CD4-positive, alpha-beta memory T cell (primary cell): ENCODE data around the gene TBC1D4. TPM values are rescaled to one million over a fixed set of nuclear protein-coding genes. Genes with fewer than 3 reads are reported as not detected.
"Not testable (repeated sequence)": the region's sequence is repeated elsewhere in the genome, so short reads cannot be mapped to it uniquely, and the experiment has no call there.

Experiments used
- CTCF ChIA-PET: fragments of 350-600 bp; sonication (Branson Sonifier 250); formaldehyde crosslinking; loops from one replicate; lab custom pipeline; 2021; ENCODE audit warnings: inconsistent platforms; ENCODE audit not compliant: partially characterized antibody; lab: Charles Lee
- POLR2A ChIA-PET: fragments of 350-600 bp; sonication (Branson Sonifier 250); formaldehyde crosslinking; loops from one replicate; lab custom pipeline; 2021; ENCODE audit not compliant: partially characterized antibody; lab: Charles Lee
- DNase-seq, 5 donors: peaks; one replicate each; pipeline versions ENCODE4 v3.0.0 to v3.0.0-alpha.2; 2020 to 2022; ENCODE audit warnings: mixed read lengths in 1 of 5
- H3K27ac ChIP-seq: one replicate; pipeline ENCODE4 v1.7.0; 2013; ENCODE audit warnings: low read depth, low read length
- H3K27me3 ChIP-seq: 2 replicates; pipeline ENCODE4 v1.7.0; 2013; ENCODE audit warnings: mild to moderate bottlenecking, low read length, moderate library complexity; ENCODE audit not compliant: insufficient read depth
- H3K36me3 ChIP-seq: 2 replicates; pipeline ENCODE4 v1.7.0; 2013; ENCODE audit warnings: mild to moderate bottlenecking, low read length, moderate library complexity; ENCODE audit not compliant: insufficient read depth
- H3K4me1 ChIP-seq: 2 replicates; pipeline ENCODE4 v1.7.0; 2013; ENCODE audit warnings: mild to moderate bottlenecking, low read length, moderate library complexity; ENCODE audit not compliant: insufficient read depth
- H3K4me3 ChIP-seq, 2 donors: one replicate each; pipeline ENCODE4 v1.7.0; 2013; ENCODE audit warnings: low read length in 2 of 2, mild to moderate bottlenecking in 1 of 2
- H3K9me3 ChIP-seq, 2 donors: one replicate each; pipeline ENCODE4 v1.7.0; 2013; ENCODE audit warnings: low read length in 2 of 2, control low read depth in 1 of 2; ENCODE audit not compliant: control insufficient read depth in 1 of 2
- H3K27ac Mint-ChIP-seq, 7 donors: one replicate each; pipeline ENCODE4 v1.8.0; 2020 to 2021; ENCODE audit warnings: mixed read lengths in 7 of 7, mild to moderate bottlenecking in 6 of 7, inconsistent platforms in 3 of 7, moderate library complexity in 3 of 7
- H3K27me3 Mint-ChIP-seq, 2 donors: one replicate each; pipeline ENCODE4 v1.8.0; 2020 to 2021; ENCODE audit warnings: mixed read lengths in 2 of 2
- H3K36me3 Mint-ChIP-seq, 2 donors: one replicate each; pipeline ENCODE4 v1.8.0; 2020 to 2021; ENCODE audit warnings: mixed read lengths in 2 of 2, inconsistent platforms in 1 of 2, mild to moderate bottlenecking in 1 of 2
- H3K4me1 Mint-ChIP-seq, 4 donors: one replicate each; pipeline ENCODE4 v1.8.0; 2020 to 2021; ENCODE audit warnings: mixed read lengths in 4 of 4, mild to moderate bottlenecking in 1 of 4
- H3K4me3 Mint-ChIP-seq, 8 donors: one replicate each; pipeline ENCODE4 v1.8.0; 2020 to 2021; ENCODE audit warnings: mixed read lengths in 8 of 8, mild to moderate bottlenecking in 7 of 8, moderate library complexity in 6 of 8, inconsistent platforms in 3 of 8
- H3K9me3 Mint-ChIP-seq, 8 donors: one replicate each; pipeline ENCODE4 v1.8.0; 2020 to 2021; ENCODE audit warnings: mixed read lengths in 8 of 8, mild to moderate bottlenecking in 5 of 8, inconsistent platforms in 3 of 8, moderate library complexity in 1 of 8
- intact Hi-C: fragments of 100-400 bp; cut with micrococcal nuclease; formaldehyde crosslinking; loops from one replicate; pipeline ENCODE4 v1.15.1; 2023
- polyA plus RNA-seq, 2 donors: library from polyadenylated mRNA; unstranded; fragments of 300-500 nt; fragmentation: Illumina TruSeq; gene quantifications; one replicate each; pipeline ENCODE4 v1.2.3, GENCODE V29; 2021
- total RNA-seq, 2 experiments: library from RNA; stranded (reverse); gene quantifications; one replicate each; pipeline ENCODE4 v1.2.3, GENCODE V29; 2021

The TBC1D4 gene
- total and polyA plus RNA-seq, 4 experiments from 2014 or later: 9.5 to 67.2 (median 45.4) TPM

DNA sequence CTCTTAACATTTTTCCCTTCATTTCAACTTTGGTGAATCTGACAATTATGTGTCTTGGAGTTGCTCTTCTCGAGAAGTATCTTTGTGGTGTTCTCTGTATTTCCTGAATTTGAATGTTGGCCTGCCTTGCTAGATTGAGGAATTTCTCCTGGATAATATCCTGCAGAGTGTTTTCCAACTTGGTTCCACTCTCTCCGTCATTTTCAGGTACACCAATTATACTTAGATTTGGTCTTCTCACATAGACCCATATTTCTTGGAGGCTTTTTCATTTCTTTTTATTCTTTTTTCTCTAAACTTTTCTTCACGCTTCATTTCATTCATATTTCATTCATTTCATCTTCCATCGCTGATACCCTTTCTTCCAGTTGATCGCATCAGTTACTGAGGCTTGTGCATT is 236.4 kb downstream of the TBC1D4 start:
- H3K36me3 ChIP-seq, DNase-seq, H3K27ac Mint-ChIP-seq, H3K9me3 ChIP-seq, H3K4me1 ChIP-seq, H3K4me3 Mint-ChIP-seq, H3K4me1 Mint-ChIP-seq, H3K36me3 Mint-ChIP-seq, H3K27ac ChIP-seq, intact Hi-C loops, CTCF ChIA-PET, POLR2A ChIA-PET, H3K27me3 ChIP-seq, H3K4me3 ChIP-seq: not testable (repeated sequence)
- Mint-ChIP-seq H3K9me3 (peaks cover 3 to 19% (median 12%) of the 10 kb centered on the region in 8 donors), H3K27me3 (peaks cover under 1 to 12% of the 10 kb centered on the region in 2 donors)

GRCh38 chr13:75240240-75240639 is 241.7 kb downstream of the TBC1D4 start:
- H3K4me1 ChIP-seq, H3K36me3 Mint-ChIP-seq, POLR2A ChIA-PET, DNase-seq, H3K4me1 Mint-ChIP-seq, H3K27ac Mint-ChIP-seq, H3K27me3 ChIP-seq, CTCF ChIA-PET, H3K9me3 ChIP-seq, intact Hi-C loops, H3K4me3 ChIP-seq, H3K4me3 Mint-ChIP-seq, H3K36me3 ChIP-seq, H3K27ac ChIP-seq: not testable (repeated sequence)
- Mint-ChIP-seq H3K9me3 (peaks cover 0 to 34% (median 21%) of the 10 kb centered on the region in 8 donors), H3K27me3 (peaks cover 2 to 12% of the 10 kb centered on the region in 2 donors)

- H3K9me3 Mint-ChIP-seq: peaks cover 0 to 40% (median 18%) of the 10 kb centered on the region in 8 donors
- no peaks in the 10 kb centered on the region for H3K9me3 ChIP-seq
- H3K27ac Mint-ChIP-seq: no peak overlapping the region
- intact Hi-C loops: no loop called here
- ChIA-PET CTCF (interaction anchor here (1.4 kb wide), 1 partner anchor 17 kb away, joined by 5 read pairs; no protein-coding TSS in a partner anchor), POLR2A (no interaction called here)
- no peak overlapping the region for H3K4me3 ChIP-seq
- H3K27ac ChIP-seq: no peak overlapping the region
- no peaks in the 10 kb centered on the region for H3K36me3 ChIP-seq
- H3K36me3 Mint-ChIP-seq: peaks cover 0 to 4% of the 10 kb centered on the region in 2 donors
- H3K27me3 Mint-ChIP-seq: peaks cover 0 to 13% of the 10 kb centered on the region in 2 donors
- no peak for DNase-seq
- peaks cover 0 to 1% (median 0%) of the 10 kb centered on the region in 4 donors for H3K4me1 Mint-ChIP-seq
- no peaks in the 10 kb centered on the region for H3K27me3 ChIP-seq
- no peak overlapping the region for H3K4me3 Mint-ChIP-seq
- no peaks in the 10 kb centered on the region for H3K4me1 ChIP-seq
These were observed 245.2 kb downstream of the TBC1D4 start for GRCh38 chr13:75236774-75237173.

Other genes starting within 250 kb of the TBC1D4 start
- 100 to 1,000 TPM; 227 to 254 TPM for gene COMMD6, start 55.7 kb upstream of the TBC1D4 start, total RNA-seq
- 100 to 1,000 TPM; 517 to 640 TPM for gene COMMD6, start 55.7 kb upstream of the TBC1D4 start, polyA plus RNA-seq
- gene UCHL3, start 67.6 kb upstream of the TBC1D4 start, total RNA-seq: 10 to 100 TPM; 17.5 to 20.2 TPM
- gene UCHL3, start 67.6 kb upstream of the TBC1D4 start, polyA plus RNA-seq: 10 to 100 TPM; 47.2 to 87.4 TPM
- 10 to 100 TPM; 25.7 to 29.4 TPM for gene LMO7, start 154.2 kb upstream of the TBC1D4 start, total RNA-seq
- gene LMO7, start 154.2 kb upstream of the TBC1D4 start, polyA plus RNA-seq: 10 to 100 TPM in 1 of 2 donors, 1 to 10 TPM in 1; 5.4 to 14.3 TPM